Stimulated activated CD4-positive, alpha-beta T cell treated with anti-CD3 and anti-CD28 coated beads, Interleukin-4, amount 100 ng/mL, for 48 hours (primary cell): ENCODE results near the gene RPP14.
"Not testable (repeated sequence)": the region's sequence is repeated elsewhere in the genome, so short reads cannot be mapped to it uniquely, and the experiment has no call there.

Source experiments
- DNase-seq, 2 donors: peaks; one replicate each; pipeline ENCODE4 v3.0.0-alpha.2; 2020; ENCODE audit warnings: low read depth in 2 of 2

Gene RPP14

GRCh38 chr3:58305882-58306711 is at the start of gene RPP14, which contains the start of gene HTD2:
Gene RPP14 (plus strand): TSS chr3:58306245. CDS start chr3:58310330, 4,085 bp downstream.
Gene HTD2 (plus strand): TSS chr3:58306520. CDS start chr3:58317614, 11,094 bp downstream.
- peak; percentile 98 to 99 for DNase-seq

GRCh38 chr3:58256511-58256910 is 49.5 kb upstream of the RPP14 start:
- DNase-seq = no peak

- DNase-seq = no peak
Measured at GRCh38 chr3:58258392-58259055, 47.5 kb upstream of the RPP14 start.

GRCh38 chr3:58260261-58260731 is 45.7 kb upstream of the RPP14 start:
- DNase-seq = no peak

- DNase-seq = no peak
Measured at GRCh38 chr3:58260733-58261132, 45.3 kb upstream of the RPP14 start.

- DNase-seq = no peak
Measured at GRCh38 chr3:58261954-58262666, 43.9 kb upstream of the RPP14 start.

- no peak for DNase-seq
Measured at GRCh38 chr3:58266577-58266976, 39.5 kb upstream of the RPP14 start.

- not testable (repeated sequence) for DNase-seq
Measured at GRCh38 chr3:58267543-58267942, 38.5 kb upstream of the RPP14 start.

GRCh38 chr3:58269356-58269755 is 36.7 kb upstream of the RPP14 start:
- DNase-seq = no peak

GRCh38 chr3:58270485-58270884 is 35.6 kb upstream of the RPP14 start:
- no peak for DNase-seq

GRCh38 chr3:58271901-58272501 is 34.0 kb upstream of the RPP14 start:
- no peak for DNase-seq

GRCh38 chr3:58272891-58273290 is 33.2 kb upstream of the RPP14 start:
- no peak for DNase-seq

- not testable (repeated sequence) for DNase-seq
Measured at GRCh38 chr3:58273362-58273761, 32.7 kb upstream of the RPP14 start.

GRCh38 chr3:58274027-58274614 is 31.9 kb upstream of the RPP14 start:
- DNase-seq = no peak

- DNase-seq = no peak
Measured at GRCh38 chr3:58281069-58281468, 25.0 kb upstream of the RPP14 start.

- DNase-seq = no peak
Measured at GRCh38 chr3:58285334-58285733, 20.7 kb upstream of the RPP14 start.

- no peak for DNase-seq
Measured at GRCh38 chr3:58287354-58287753, 18.7 kb upstream of the RPP14 start.

- DNase-seq = no peak
Measured at GRCh38 chr3:58288011-58288728, 17.9 kb upstream of the RPP14 start.

GRCh38 chr3:58288964-58289613 is 17.0 kb upstream of the RPP14 start:
- DNase-seq = not testable (repeated sequence)

- not testable (repeated sequence) for DNase-seq
Measured at GRCh38 chr3:58290446-58290845, 15.6 kb upstream of the RPP14 start.
